SJSA1 (cell line): Measurements from ENCODE around the gene HBD. TPM values are rescaled to one million over a fixed set of nuclear protein-coding genes. Genes with fewer than 3 reads are reported as not detected.
"Not testable (repeated sequence)": the region's sequence is repeated elsewhere in the genome, so short reads cannot be mapped to it uniquely, and the experiment has no call there.

Experiments
- DNase-seq, 2 experiments: peaks; one replicate each; pipeline ENCODE4 v3.0.0-alpha.2; 2015 to 2020; ENCODE audit warnings: low spot score in 2 of 2, low read depth in 1 of 2
- H3K27ac ChIP-seq: fragments of 250-450 bp; sonication (Bioruptor Pico); 2 replicates; pipeline ENCODE4 v1.5.1; 2020; ENCODE audit warnings: mild to moderate bottlenecking, moderate library complexity
- H3K27me3 ChIP-seq: fragments of 250-450 bp; sonication (Bioruptor Pico); replicated peaks from 2 replicates; pipeline ENCODE4 v1.5.1; 2020; ENCODE audit warnings: mild to moderate bottlenecking, moderate library complexity
- H3K36me3 ChIP-seq: fragments of 250-450 bp; sonication (Bioruptor Pico); 2 replicates; pipeline ENCODE4 v1.5.1; 2020; ENCODE audit warnings: mild to moderate bottlenecking
- H3K4me1 ChIP-seq: fragments of 250-450 bp; sonication (Bioruptor Pico); replicated peaks from 2 replicates; pipeline ENCODE4 v1.6.1; 2021; ENCODE audit warnings: mild to moderate bottlenecking
- H3K4me3 ChIP-seq: fragments of 250-450 bp; sonication (Bioruptor Pico); 2 replicates; pipeline ENCODE4 v1.5.1; 2020; ENCODE audit warnings: mild to moderate bottlenecking
- H3K9me3 ChIP-seq: fragments of 250-450 bp; sonication (Bioruptor Pico); replicated peaks from 2 replicates; pipeline ENCODE4 v1.5.1; 2020; ENCODE audit warnings: mild to moderate bottlenecking
- total RNA-seq: library from RNA; depleted of rRNA; stranded (reverse); fragments of >200 nt; shearing (Covaris generic); gene quantifications from 2 replicates; pipeline ENCODE4 v1.2.3, GENCODE V29; 2014

HBD gene
- total RNA-seq, 1 experiment from 2014 or later, result not detected

DNA sequence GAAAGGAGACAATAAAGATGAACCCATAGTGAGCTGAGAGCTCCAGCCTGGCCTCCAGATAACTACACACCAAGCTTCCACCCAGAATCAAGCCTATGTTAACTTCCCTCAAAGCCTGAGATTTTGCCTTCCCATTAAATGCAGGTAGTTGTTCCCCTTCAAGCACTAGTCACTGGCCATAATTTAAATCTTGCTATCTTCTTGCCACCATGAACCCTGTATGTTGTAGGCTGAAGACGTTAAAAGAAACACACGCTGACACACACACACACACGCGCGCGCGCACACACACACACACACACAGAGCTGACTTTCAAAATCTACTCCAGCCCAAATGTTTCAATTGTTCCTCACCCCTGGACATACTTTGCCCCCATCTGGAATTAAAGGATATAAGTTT is 14.2 kb upstream of the HBD start:
- H3K36me3 ChIP-seq, H3K4me1 ChIP-seq, H3K4me3 ChIP-seq, DNase-seq, H3K9me3 ChIP-seq, H3K27ac ChIP-seq: not testable (repeated sequence)
- H3K27me3 ChIP-seq, result peaks cover 29% of the 10 kb centered on the region

GRCh38 chr11:5247472-5248192 is 13.3 kb upstream of the HBD start:
- Histone ChIP-seq H3K27me3 (peaks cover 29% of the 10 kb centered on the region), H3K9me3 (no peaks in the 10 kb centered on the region), H3K4me3 (no peak overlapping the region), H3K36me3 (no peaks in the 10 kb centered on the region), H3K27ac (no peak overlapping the region), H3K4me1 (no peaks in the 10 kb centered on the region)
- no peak for DNase-seq

DNA sequence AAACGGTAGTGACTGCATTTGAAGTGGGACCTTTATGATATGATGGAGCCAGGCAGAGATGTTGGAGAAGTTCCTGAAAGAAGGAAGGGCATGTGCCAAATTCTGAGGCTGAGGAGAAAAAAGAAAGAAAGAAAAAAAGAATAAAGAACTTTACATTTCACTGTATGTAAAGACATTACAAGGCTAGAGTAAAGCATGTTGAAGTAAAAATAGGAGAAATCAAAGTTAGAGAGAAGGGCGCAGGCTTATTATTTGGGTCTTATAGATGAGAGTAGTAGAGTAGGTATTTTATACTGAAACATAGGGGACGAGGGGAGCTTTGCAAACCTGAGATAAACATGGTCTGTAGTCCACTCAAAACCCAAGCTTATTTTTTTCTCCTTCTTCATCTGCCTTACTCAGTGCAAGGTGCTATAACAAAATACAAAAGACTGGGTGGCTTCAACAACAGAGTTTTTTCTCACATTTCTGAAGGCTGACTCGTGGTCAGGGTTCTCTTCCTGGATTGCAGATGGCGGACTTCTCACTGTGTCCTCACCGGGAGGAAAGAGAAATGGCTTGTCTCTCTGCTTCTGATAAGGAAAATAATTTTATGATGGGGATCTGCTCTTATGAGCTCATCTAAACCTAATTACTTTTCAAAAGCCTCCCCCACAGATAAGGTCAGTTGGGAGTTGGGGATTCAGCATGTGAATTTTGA is 12.6 kb upstream of the HBD start:
- Histone ChIP-seq H3K27me3 (peaks cover 24% of the 10 kb centered on the region), H3K9me3 (no peaks in the 10 kb centered on the region), H3K4me3 (no peak overlapping the region), H3K36me3 (no peaks in the 10 kb centered on the region), H3K4me1 (no peaks in the 10 kb centered on the region), H3K27ac (no peak overlapping the region)
- no peak for DNase-seq

DNA sequence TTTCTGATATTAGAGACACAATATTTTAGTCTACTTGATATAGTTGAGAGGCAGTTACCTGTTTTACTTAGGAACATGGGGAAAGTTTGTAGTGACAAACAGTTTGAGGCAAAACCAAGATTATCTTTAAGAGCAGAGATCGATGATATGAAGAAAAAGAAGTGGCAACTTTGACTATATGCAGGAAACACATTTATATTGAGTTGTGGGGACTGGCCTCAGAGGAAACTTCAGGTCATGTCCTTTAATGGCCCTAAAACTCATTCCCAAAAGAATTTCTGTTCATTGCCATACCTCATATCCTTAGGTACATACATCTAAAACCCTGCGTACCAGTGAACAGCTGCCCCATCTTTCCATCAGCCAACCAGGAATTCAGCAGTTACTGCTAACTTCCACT is 10.9 kb upstream of the HBD start:
- DNase-seq, result no peak
- Histone ChIP-seq H3K36me3 (no peaks in the 10 kb centered on the region), H3K4me1 (no peaks in the 10 kb centered on the region)

GRCh38 chr11:5243816-5244180 is 9.5 kb upstream of the HBD start:
- no peak overlapping the region for H3K4me3 ChIP-seq
- H3K9me3 ChIP-seq, result no peaks in the 10 kb centered on the region
- no peak for DNase-seq
- H3K27ac ChIP-seq, result no peak overlapping the region
- no peaks in the 10 kb centered on the region for H3K4me1 ChIP-seq
- no peaks in the 10 kb centered on the region for H3K36me3 ChIP-seq
- peaks cover 21% of the 10 kb centered on the region for H3K27me3 ChIP-seq

More for the DNA sequence above, 10.9 kb upstream of the HBD start:
- Histone ChIP-seq H3K4me3 (no peak overlapping the region), H3K9me3 (no peaks in the 10 kb centered on the region), H3K27ac (no peak overlapping the region), H3K27me3 (peaks cover 21% of the 10 kb centered on the region)

GRCh38 chr11:5242933-5243815 is 8.9 kb upstream of the HBD start:
- Histone ChIP-seq H3K36me3 (no peaks in the 10 kb centered on the region), H3K4me3 (no peak overlapping the region), H3K27ac (no peak overlapping the region), H3K4me1 (no peaks in the 10 kb centered on the region), H3K27me3 (peaks cover 21% of the 10 kb centered on the region), H3K9me3 (no peaks in the 10 kb centered on the region)
- no peak for DNase-seq

- H3K36me3 ChIP-seq, result no peaks in the 10 kb centered on the region
- peaks cover 13% of the 10 kb centered on the region for H3K27me3 ChIP-seq
- no peak for DNase-seq
- H3K4me1 ChIP-seq, result no peaks in the 10 kb centered on the region
- H3K27ac ChIP-seq, result no peak overlapping the region
- H3K4me3 ChIP-seq, result no peak overlapping the region
- H3K9me3 ChIP-seq, result no peaks in the 10 kb centered on the region
These were observed 7.9 kb upstream of the HBD start for GRCh38 chr11:5242208-5242607.

GRCh38 chr11:5241458-5241857 is 7.2 kb upstream of the HBD start:
- Histone ChIP-seq H3K4me3 (no peak overlapping the region), H3K9me3 (no peaks in the 10 kb centered on the region), H3K27ac (no peak overlapping the region), H3K4me1 (no peaks in the 10 kb centered on the region), H3K36me3 (no peaks in the 10 kb centered on the region), H3K27me3 (peaks cover 10% of the 10 kb centered on the region)
- no peak for DNase-seq

DNA sequence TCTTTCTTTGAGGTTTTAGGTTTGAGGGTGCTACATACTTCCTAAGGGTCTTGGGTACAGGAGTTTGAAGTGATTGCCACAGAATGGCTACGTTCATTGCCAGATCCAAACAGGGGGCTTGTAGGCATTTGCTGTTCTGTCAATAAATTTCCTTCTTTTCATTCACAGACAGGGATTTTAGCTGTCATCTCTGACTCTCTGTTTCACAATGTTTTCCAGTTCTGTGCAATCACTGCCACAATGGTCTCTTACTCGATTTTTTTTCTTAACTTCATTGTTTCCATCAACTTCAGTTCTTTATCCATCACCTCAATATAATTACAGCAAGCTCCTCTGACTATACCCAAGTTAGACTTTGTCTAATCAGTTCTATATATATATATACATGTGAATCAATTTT is 6.2 kb upstream of the HBD start:
- Histone ChIP-seq H3K4me1 (no peaks in the 10 kb centered on the region), H3K4me3 (no peak overlapping the region), H3K27me3 (peaks cover 11% of the 10 kb centered on the region; the same call in 1 of the 2 replicates), H3K36me3 (no peaks in the 10 kb centered on the region), H3K27ac (no peak overlapping the region), H3K9me3 (no peaks in the 10 kb centered on the region)
- DNase-seq, result no peak

DNA sequence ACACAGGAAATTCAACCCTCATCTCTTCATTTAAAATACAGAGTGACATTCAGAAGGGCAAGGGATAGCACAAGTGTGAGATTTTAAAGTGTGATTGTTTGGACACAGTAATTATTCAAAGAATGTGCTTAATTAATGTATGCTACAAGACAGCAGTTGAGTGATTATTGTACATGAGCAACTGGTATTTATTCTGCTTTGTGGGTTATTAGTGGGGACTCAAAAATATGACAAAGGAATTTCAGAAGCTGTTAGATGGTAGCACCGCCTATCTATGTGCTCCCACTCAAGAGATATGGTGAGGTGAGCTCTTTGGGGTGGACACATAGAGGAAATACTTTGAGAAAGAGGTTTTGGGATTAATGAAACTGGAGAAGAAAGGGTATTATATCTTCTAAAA is 5.8 kb upstream of the HBD start:
- no peak for DNase-seq
- Histone ChIP-seq H3K27ac (no peak overlapping the region), H3K4me1 (no peaks in the 10 kb centered on the region), H3K4me3 (no peak overlapping the region), H3K27me3 (peaks cover 10% of the 10 kb centered on the region; the same call in 1 of the 2 replicates), H3K9me3 (no peaks in the 10 kb centered on the region), H3K36me3 (no peaks in the 10 kb centered on the region)

DNA sequence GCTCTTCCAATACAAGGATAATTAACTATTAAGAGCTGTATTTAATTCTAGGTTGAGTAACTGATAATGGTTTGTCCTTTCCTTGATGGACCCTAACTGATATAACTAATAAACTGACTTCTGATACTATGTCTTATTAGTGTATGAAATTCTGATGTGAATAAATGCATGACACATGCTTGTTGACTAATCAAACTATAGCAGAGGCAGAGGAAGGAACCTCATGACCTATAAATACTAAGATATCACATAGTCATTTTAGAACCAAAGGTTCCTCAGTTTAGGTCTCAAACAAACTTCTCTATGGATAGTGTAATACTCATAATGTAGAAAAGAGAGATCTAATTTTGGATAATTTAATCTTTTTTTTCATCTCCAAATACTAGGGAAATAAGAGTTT is 4.8 kb upstream of the HBD start:
- H3K27ac ChIP-seq, result no peak overlapping the region
- DNase-seq, result no peak
- H3K36me3 ChIP-seq, result no peaks in the 10 kb centered on the region
- H3K4me1 ChIP-seq, result no peaks in the 10 kb centered on the region
- no peak overlapping the region for H3K4me3 ChIP-seq
- H3K9me3 ChIP-seq, result no peaks in the 10 kb centered on the region
- H3K27me3 ChIP-seq, result peaks cover 9% of the 10 kb centered on the region

GRCh38 chr11:5238486-5238885 is 4.2 kb upstream of the HBD start:
- Histone ChIP-seq H3K27me3 (peaks cover 9% of the 10 kb centered on the region), H3K4me3 (no peak overlapping the region), H3K4me1 (no peaks in the 10 kb centered on the region), H3K27ac (no peak overlapping the region), H3K36me3 (no peaks in the 10 kb centered on the region), H3K9me3 (no peaks in the 10 kb centered on the region)
- no peak for DNase-seq

- Histone ChIP-seq H3K27me3 (peaks cover 9% of the 10 kb centered on the region), H3K4me3 (no peak overlapping the region), H3K27ac (no peak overlapping the region), H3K36me3 (no peaks in the 10 kb centered on the region), H3K9me3 (no peaks in the 10 kb centered on the region), H3K4me1 (no peaks in the 10 kb centered on the region)
- DNase-seq, result no peak
These were observed 3.1 kb upstream of the HBD start for GRCh38 chr11:5237420-5237819.
